GM18505 (cell line): ENCODE results near the gene PIP4K2A.

ENCODE experiments used
- ATAC-seq: cut with Tn5 transposase; IDR thresholded peaks from one replicate; pipeline ENCODE4 v1.9.1; 2021; ENCODE audit not compliant: unreplicated experiment
- POLR2A ChIP-seq: IDR thresholded peaks from 4 replicates; pipeline ENCODE4 v1.6.1; 2011; ENCODE audit warnings: borderline replicate concordance; ENCODE audit not compliant: insufficient read depth, insufficient read length; ENCODE audit errors: extremely low read depth

Gene PIP4K2A

DNA sequence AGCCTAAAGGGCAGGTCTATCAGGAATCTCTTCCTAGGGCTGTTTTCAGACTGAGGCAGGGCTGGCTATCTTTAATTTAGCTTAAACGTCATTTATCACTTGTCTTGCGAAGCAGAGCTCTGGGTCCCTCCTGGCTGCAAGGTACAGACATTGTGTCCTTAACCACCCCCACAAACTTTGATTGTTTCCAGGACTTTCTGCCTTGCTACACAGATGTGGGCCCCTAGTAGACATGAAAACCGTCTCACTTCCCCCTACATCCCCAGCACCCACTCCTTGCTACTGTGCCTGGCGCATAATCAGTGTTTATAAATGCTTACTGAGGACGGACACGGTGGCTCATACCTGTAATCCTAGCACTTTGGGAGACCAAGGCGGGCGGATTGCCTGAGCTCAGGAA is 54.5 kb downstream of the PIP4K2A start:
- no peak for ATAC-seq
- TF ChIP-seq POLR2A, result no peak

DNA sequence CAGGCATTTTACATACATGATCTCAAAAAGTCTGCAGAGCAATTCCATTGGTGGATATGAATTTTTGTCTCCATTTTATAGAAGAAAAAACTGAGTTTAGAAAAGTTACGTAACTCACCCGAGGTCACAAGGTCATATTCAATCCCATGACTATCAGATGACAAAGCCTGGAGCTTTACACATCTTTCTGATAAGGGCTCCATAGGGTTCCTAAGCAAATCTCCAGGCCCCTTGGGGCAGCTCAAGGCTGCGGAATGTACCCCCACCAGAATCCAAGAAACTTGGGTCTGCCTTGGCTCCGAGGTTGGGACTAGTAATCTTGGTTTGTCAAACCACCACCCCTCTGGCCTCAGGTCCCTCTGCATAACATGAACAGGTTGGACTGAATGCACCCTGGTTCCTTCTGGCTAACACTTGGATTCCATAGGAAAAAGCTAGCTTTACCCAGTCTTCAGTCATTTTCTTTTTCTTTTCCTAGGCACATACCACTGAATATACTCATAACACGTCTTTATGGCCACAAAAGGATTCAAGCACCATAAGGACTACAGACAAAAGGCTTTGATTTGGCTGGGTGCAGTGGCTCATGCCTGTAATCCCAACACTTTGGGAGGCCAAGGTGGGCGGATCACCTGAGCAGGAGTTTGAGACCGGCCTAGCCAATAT is 55.5 kb downstream of the PIP4K2A start:
- TF ChIP-seq POLR2A, result no peak
- no peak for ATAC-seq

DNA sequence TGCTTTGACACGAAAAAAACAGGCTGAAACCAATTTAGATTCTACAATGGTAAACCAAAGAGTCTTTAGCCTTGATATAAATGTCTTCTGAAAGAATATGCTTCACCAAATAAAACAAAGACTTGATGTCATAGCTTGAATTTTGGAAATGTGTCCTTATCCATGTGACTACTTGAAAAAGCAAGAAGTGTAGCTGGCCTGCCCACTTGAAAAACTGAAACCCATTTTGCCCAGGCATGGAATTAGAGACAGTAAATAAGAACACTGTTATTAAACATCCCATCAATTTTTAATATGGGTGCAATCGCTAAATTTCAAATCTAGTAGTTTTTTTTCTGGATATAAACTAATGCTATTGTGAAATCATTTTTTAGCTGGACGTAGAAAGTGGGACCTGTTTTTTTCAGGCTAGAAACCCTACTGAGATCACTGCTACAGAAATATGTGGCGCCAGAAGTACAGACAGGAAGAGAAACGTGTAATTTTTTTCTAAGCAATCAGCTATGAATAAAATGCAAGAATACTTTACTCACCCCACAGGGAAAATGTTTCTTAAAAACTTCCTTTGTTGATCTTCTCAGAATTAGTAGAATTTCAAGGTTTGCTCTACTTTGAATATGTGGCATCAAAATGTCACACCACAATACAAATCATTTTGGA is 56.7 kb downstream of the PIP4K2A start:
- TF ChIP-seq POLR2A, result no peak
- ATAC-seq, result no peak

DNA sequence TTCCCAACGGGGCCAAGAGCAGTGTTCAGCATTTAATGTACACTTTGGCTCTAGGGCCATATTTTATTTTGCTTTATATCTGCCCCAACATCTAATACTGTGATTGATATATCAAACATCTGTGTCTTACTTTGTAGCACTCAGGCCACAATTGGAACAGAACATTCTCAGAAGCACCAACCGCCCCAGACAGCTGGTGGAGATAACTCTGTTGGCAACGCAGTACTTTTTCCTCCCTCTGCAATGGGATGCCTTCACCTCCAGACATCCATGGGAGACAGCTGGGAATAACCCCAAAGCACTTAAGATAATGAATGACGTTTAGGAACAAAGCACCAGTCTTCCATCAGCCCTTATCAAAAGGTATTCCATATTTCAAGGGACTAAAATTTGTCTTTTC is 57.4 kb downstream of the PIP4K2A start:
- ATAC-seq, result no peak
- TF ChIP-seq POLR2A, result no peak

DNA sequence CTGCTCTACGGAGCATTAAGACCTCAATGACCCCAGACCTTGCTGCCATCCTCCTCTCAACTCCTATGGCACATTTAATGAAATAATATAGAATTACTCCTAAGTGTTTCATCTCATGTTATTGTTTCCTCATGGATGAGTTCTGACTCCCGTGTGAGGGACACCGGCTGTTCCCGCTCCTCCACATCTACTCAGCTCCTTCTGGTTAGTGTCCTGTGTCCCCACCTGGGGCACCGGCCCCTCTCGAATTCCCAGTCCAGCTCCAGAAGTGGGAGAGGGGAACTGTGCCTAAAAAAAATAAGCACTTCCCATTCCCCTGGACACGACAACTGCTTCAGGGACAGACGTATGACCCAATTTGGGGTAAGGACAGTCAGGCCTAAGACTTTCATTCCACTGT is 58.3 kb downstream of the PIP4K2A start:
- no peak for ATAC-seq
- no peak for TF ChIP-seq POLR2A

DNA sequence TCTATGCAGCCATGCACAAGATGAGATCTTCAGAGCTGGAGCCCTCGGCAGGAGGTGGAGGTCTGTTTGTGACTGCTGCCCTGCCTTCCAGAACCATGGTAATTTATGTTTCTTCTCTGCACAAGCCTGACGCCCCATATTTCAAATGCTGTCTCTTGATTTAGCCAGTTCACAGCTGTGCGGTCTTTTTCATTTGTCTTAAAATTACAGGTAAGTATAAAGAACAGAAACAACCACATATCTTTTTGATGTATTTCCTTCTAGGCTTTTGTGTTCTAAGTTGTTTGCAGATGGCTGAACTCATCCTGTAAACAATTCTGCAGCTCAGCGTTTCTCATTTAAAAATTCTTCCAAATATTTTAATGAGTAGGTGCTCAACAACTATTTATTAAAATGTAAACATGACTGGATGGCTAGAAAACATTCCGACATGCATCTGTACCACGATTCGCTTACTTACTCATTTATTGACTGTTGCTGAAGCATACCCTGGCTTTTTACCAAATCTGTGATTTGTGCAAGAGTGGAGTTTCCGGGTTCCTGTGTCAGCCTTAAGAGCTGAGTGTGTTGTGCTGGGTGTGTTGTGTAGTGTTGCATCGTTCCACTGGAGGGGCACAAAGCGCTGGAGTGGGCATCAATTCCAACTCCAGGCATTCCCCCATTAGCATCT is 58.9 kb downstream of the PIP4K2A start:
- TF ChIP-seq POLR2A, result no peak
- ATAC-seq, result peak; percentile 58

DNA sequence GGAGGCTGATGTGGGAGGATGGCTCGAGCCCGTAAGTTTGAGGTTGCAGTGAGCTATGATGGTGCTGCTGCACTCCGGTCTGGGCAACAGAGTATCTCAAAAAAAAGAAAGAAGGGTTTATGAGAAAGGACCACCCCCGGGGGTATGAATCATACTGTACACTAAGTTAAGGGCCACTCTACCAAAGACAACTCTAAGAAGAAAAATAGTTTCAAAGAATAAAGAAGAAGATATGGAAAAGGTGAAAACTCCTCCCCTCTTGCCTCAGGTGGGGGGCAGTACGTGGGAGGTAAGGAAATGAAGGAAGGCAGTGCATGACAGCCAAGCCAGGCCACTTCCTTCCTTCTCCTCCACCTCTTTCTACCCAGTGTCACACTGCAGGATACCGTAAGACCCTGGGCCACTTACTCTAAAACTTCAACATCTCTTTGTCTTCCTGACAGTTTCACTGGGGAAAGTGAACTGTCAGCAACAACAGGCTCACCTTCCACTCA is 61.3 kb downstream of the PIP4K2A start:
- TF ChIP-seq POLR2A, result no peak

DNA sequence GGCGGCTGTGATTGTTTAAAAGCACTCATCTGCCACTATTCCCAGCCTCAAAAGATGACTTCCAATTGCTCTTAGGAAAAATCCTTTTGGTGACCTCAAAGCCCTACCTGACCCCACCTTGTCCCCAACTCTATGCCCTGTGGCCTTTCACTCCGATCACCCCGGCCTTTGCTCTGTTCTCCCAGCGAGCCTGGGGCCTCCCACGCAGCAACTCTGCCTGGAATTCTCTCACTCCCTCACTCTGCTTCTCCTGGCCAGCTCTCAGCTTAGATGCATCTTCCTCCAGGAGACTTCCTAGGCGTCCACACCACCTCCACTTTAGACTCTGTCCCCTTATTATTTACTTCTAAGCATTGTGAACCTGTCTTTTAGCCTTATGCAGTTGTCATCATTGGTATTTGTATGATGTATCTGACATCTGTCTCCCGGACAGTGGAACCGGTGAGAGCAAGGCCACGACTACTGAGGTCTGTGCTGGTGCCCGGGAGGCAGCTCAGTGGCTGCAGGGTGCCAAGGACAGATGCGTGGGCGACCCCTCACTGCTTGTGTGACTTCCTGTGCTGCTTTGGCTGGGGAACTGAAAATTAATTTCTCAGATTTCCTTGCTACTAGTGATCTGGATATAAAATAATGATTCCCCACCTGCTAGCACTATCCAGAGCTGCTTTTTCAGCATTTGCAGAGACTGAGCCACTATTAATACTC is 63.0 kb downstream of the PIP4K2A start:
- no peak for ATAC-seq
- no peak for TF ChIP-seq POLR2A

More for the DNA sequence above, 61.3 kb downstream of the PIP4K2A start:
- ATAC-seq, result no peak

DNA sequence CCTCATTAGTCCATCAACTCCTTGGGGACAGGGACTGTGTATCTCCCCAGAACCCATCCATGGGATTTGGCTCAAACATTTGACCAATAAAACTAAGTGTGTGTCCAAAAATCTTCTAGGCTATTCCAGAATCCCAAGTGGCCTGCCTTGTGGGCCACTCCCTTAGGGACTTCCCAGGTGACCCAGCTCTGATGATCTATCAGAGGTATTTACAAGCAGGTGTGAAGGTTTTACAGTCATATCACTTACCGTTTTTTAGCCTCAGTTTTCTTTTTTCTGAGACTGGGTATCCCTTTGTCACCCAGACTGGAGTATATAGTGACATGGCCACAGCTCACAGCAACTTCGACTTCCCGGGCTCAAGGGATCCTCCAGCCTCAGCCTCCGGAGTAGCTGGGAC is 64.4 kb downstream of the PIP4K2A start:
- ATAC-seq, result no peak
- TF ChIP-seq POLR2A, result no peak

DNA sequence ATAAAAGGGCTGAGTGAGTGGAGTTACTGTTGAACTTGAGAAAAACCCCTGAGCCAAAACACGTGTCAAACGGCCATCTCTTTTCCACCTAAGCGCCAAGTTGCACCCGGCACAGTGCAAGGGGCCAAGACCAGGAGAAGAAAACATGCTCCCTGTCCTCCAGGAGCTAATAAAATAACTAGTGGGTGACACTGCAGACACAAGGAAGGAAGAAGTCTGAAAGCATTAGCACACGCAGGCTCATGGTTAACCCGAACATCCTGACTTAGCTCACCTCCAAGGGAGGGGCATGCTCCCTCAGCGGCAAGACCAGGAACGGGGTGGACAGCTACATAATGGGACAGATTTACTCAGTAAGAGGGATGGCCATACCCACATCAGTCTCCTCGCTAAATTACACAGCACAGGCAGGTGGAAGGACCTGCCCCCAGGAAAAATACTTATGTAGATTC is 65.0 kb downstream of the PIP4K2A start:
- no peak for ATAC-seq
- TF ChIP-seq POLR2A, result peak; percentile 23

DNA sequence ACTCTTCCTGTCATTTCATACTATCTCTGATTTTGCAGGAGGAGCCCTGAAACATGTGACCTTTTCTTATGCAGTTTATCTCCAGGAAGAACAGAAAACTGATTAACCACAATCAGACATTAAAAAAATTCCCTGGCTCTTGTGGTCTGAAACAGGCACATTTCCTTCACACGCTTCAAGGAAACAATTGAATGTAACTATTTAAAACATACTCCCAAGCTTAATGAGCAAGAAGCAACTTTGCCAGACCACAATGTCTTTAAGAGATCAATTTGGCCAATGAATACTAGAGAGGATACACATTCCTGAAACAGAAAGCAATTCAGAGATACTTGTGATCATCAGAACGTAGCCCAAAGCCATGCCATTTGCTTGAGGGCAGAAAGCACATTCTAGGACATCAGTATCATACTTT is 65.8 kb downstream of the PIP4K2A start:
- no peak for ATAC-seq
- TF ChIP-seq POLR2A, result no peak

DNA sequence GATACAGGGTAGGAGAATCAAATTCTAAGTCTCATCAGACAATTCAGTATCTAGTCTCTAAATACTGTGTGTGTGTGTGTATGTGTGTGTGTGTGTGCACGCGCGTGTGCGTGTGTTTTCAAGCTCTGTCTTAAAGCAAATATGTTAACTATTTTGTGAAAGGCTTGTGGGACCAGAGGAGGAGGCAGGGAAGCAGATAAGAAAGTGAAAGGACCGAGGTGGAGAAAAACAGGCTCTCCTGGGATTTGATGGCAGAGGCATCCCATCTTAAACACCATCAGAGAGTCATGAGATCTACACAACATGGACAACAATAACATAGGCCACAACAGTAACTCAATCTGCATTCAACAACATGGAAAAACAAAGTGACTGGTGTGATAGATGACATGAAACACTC is 67.1 kb downstream of the PIP4K2A start:
- no peak for TF ChIP-seq POLR2A

DNA sequence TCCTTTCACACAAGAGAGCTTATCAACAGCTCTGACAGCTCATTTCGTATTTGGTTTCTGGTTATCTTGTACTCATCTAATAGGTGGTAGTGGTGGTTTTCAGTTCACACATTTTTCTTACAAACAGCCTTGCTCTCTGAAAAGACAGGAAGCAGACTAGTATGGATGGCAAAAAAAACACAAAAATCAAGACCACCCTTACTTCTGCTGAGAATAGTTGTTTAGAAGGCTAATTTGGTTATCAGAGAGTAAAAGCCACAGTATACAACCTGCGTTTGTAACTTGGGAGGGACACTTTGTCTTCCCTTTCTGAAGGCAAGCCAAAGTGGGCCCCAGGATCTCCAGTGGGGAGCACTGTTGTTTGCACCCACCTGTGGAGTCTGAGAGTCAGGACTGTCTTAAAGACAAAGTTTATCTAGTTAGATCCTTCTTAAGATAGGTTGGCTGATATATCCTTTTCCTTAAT is 68.0 kb downstream of the PIP4K2A start:
- TF ChIP-seq POLR2A, result no peak
- ATAC-seq, result peak; percentile 54

More for the DNA sequence above, 67.1 kb downstream of the PIP4K2A start:
- no peak for ATAC-seq
